EH (cell line): ENCODE data around the gene MADD.
A peak's percentile ranks its signal among the peaks of the same experiment; 100 is the strongest.

Experiments
- DNase-seq: peaks from one replicate; pipeline ENCODE4 v3.0.0-alpha.2; 2015; ENCODE audit warnings: low read depth

MADD gene

GRCh38 chr11:47251751-47252150 lies 18.2 kb upstream of the MADD start:
- DNase-seq = no peak

GRCh38 chr11:47253660-47254059 lies 16.3 kb upstream of the MADD start:
- no peak for DNase-seq

- peak; percentile 27 for DNase-seq
Observed at GRCh38 chr11:47254386-47254785, 15.5 kb upstream of the MADD start.

DNA sequence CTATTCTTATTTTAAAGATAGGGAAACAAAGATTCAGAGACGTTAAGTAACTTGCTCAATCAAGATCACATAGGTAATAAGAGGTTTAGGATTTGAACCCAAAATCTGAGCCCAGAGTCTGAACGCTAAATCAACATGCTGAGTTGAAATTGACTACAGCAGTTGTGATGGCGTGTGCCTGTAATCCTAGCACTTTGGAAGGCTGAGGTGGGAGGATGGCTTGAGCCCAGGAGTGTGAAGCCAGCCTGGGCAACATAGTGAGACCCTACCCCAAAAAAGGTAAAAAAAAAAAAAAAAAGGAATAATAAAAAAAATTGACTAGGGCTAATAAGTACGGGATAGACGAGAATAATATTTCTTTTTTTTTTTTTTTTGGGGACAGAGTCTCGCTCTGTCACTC lies 13.6 kb upstream of the MADD start:
- no peak for DNase-seq

- DNase-seq = no peak
Observed at GRCh38 chr11:47257177-47257516, 12.8 kb upstream of the MADD start.

- peak; percentile 77 for DNase-seq
Observed at GRCh38 chr11:47257517-47258316, 12.2 kb upstream of the MADD start, which contains the start of gene NR1H3. NR1H3 (plus strand) TSS chr11:47257996; CDS start chr11:47259217, 1,221 bp downstream.

DNA sequence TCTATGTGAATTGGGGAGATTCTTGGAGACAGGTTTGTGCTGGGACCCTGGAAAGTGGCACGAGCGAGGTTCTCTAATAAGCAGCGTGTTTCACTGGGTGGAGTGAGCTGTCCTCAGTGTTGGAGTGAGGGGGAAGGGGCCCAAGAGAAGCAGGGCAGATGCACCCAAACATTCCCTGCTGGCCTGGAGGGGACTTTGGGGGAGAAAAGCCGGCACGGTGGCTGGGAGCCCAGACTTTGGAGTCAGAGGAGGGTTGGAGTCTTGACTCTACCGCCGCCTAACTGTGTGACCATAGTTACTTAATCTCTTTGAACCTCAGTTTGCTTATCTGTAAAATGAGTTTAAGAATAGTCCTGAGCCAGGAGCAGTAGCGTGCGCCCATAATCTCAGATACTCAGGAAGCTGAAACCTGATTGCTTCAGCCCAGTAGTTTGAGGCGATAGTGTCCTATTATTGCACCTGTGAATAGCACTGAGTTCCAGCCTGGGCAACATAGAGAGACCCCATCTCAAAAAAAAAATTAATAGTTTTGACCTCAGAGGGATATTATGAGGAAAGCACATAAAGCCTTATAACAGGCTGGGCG lies 11.5 kb upstream of the MADD start:
- no peak for DNase-seq

DNA sequence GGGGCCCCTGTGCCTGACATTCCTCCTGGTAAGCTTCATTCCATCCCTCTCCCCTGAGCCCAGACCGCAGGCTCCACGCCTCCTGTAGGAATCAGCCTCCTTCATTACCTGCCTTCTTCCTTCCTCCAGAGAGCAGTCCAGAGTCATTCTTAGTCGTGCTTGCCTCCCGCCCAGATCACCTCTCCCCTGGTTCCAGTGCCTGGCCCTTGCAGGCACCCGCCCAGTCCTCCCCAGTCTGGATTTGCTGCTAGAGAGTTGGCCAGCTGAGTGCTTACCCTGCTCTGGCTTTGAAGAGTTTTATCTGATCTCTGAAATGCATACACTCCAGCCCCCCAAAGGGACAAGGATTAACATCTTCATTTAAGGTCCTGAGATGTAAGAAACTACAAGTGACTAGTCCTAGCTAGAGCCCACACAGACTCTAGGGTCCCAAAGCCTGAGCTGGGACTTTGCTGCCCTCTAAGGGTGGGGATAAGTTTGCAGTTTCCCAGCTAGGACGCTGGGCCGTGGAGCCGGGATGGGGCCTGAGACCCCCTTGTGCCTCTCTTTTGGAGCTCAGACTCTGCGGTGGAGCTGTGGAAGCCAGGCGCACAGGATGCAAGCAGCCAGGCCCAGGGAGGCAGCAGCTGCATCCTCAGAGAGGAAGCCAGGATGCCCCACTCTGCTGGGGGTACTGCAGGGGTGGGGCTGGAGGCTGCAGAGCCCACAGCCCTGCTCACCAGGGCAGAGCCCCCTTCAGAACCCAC lies 10.5 kb upstream of the MADD start:
- DNase-seq = peak; percentile 46

GRCh38 chr11:47260366-47260765 lies 9.6 kb upstream of the MADD start:
- no peak for DNase-seq

GRCh38 chr11:47261291-47261800 lies 8.6 kb upstream of the MADD start:
- no peak for DNase-seq

DNA sequence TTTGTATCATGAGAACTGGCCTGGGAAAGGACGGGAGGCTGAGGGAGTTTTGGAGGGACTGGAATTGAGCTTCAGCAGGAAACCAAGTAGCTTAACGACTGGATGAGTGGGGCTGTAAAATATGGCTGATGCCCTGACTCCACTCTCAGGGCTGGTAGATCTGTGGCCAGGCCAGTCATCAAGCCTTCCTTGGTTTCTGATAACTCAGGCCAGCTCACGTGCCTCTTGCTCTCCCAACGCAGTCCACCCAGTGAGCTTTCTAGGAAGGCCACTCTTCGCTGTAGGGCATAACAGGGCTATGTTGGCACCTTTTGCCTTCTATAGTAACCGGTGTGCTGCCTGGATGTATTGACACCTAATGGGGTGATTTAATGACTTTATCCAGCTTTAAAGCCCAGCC lies 5.8 kb upstream of the MADD start:
- no peak for DNase-seq

GRCh38 chr11:47264521-47264920 lies 5.4 kb upstream of the MADD start:
- peak; percentile 26 for DNase-seq

GRCh38 chr11:47267876-47268275 lies 2.1 kb upstream of the MADD start:
- no peak for DNase-seq

DNA sequence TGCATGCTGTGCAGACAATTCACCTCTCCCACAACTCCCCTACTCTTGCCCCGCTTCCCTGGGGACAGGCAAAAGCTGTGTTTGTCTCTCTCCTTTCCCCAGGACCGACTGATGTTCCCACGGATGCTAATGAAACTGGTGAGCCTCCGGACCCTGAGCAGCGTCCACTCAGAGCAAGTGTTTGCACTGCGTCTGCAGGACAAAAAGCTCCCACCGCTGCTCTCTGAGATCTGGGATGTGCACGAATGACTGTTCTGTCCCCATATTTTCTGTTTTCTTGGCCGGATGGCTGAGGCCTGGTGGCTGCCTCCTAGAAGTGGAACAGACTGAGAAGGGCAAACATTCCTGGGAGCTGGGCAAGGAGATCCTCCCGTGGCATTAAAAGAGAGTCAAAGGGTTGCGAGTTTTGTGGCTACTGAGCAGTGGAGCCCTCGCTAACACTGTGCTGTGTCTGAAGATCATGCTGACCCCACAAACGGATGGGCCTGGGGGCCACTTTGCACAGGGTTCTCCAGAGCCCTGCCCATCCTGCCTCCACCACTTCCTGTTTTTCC lies 1.4 kb upstream of the MADD start:
- no peak for DNase-seq

DNA sequence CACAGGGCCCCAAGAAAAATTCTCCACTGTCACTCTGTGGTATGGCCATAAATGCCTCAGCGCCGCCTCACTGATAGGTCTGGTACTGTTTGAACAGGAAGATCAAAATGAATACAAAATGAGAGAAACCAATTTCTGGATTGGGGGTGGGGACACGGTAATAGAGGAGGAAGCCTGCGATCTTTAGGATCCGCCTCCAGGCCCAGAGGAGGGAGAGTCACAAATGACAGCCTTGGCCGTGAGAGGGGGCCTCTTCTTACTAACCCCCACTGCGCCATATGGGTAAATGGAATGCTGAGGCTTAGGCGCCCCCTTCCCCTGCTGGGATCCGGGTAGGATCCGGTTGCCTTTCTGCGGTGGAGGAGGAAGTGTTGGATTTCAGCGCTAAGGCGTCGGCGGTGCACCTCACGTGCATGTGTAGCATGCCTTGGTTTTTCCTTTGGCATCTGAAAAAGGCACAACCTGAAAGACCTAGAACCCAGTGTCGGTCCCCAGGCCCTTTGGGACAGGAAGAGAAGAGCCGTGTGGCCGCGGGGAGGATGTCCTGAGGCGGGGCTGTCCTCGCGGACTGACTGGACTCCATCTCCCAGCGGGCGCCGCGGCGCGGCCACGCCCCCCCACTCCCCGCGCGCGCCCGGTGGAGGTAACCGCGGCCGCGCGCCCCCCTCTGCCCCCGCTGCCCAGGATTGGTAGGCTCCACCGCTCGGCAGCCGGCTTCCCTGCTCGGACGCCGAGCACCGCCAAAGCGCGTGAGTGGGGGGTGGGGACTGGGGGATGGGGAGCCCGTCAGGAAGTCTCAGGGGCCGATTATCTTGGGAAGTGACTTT lies 718 bp upstream of the MADD start:
- peak; percentile 95 for DNase-seq

DNA sequence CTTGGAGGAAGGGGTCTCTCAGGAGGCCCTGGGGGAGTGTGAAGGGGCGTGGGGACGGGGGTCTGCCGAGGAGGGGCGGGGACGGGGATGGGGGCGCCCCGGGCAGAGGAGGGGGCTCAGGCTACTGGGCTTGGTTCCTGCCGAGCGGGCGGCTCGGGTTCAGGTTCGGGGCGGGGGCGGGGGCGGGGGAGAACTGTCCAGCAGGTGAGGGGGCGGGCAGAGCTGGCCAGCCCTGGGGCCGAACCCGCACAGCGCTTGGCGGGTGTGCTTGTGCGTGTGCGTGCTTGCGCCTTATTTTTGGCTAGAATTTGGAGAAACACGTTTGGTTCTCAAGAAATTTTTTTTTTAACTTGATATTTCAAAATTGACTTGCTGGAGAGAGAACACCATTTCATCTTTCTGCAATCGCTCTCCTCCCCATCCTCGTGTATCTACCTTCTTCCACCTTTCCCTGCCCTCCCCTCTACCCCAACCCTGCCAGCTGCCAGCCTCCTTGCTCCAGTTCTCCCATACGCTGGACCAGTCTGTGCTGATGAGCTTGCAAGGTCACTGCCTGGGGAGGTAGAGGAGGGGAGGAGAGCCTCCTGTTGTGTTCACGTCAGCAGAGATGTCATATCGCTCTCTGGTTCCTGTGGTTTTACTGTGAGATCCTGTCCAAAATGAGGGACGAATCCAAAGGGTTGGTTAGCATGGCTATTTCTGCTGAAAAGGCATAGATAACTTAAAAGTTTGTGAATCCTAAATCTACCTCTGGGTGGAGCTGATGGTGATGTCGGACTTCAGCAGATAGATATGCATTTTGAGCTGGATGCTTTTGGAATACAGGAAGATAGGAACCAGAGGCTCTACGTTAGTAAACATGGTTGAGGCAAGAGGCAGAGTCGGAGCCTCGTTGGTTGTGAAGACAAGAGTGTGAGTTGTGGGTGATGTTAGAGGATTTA lies 668 bp downstream of the MADD start:
- peak; percentile 73 for DNase-seq

GRCh38 chr11:47271328-47271727 lies 1.4 kb downstream of the MADD start:
- DNase-seq = no peak

DNA sequence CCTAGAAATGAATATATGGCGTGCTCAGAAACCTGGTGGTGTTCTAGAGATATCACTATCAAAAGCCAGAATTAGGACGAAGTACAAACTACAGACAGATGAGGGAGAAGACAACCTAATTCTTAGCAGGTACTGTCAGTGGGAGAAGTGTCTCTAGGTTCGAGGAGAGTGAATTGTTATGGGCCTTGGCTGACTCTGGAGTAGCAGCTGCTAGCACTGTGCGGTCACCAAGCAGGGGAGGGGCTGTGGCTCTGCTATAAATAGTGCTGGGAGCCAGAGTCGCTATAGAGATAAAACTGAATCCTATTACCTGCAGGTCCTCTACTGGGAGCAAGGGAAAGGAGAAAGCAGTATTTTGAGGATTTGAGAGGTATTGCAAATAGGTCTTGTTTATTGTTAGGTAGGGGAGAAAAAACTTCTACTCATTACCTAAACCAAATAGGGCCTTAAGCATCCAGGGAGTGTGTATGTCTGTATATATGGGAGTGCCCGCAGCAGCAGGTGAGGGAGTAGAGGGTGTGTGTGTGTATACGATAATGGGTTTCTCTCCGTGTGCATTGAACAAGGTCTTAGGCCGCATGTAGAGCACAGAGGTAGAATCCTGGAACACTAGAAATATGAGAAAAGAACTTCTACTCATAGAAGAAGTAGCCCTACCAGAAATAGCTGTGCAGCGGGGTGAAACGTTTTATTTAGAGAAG lies 2.2 kb downstream of the MADD start:
- no peak for DNase-seq

- DNase-seq = peak; percentile 36
Observed at GRCh38 chr11:47272706-47273105, 2.8 kb downstream of the MADD start.
